IPS DF 4.7 (cell line): Measurements from ENCODE around the gene GPD2.
"Not testable (repeated sequence)": the region's sequence is repeated elsewhere in the genome, so short reads cannot be mapped to it uniquely, and the experiment has no call there.

Experiments used
- DNase-seq: peaks from one replicate; pipeline ENCODE4 v3.0.0-alpha.2; 2013; ENCODE audit warnings: low spot score; ENCODE audit errors: extremely low read depth

The GPD2 gene

DNA sequence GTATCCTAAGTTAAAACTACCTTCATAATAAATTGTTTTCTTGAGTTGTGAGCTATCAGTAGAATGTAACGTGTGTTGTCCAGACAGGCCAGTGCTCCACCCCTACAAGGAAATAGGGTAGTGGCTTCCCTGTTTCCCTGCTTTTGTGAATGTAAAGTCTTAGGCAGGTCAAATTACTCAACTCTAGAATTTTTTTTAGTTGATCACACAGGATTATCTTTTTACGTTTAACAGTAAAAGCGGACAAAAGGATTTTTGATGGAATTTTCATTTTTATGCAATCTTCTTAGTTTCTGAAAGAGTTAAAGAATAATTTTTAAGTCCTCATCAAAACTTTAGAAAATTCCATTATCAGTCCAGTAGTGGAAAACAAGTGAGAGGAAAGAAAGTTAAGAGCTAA lies 38.2 kb downstream of the GPD2 start:
- DNase-seq: no peak

DNA sequence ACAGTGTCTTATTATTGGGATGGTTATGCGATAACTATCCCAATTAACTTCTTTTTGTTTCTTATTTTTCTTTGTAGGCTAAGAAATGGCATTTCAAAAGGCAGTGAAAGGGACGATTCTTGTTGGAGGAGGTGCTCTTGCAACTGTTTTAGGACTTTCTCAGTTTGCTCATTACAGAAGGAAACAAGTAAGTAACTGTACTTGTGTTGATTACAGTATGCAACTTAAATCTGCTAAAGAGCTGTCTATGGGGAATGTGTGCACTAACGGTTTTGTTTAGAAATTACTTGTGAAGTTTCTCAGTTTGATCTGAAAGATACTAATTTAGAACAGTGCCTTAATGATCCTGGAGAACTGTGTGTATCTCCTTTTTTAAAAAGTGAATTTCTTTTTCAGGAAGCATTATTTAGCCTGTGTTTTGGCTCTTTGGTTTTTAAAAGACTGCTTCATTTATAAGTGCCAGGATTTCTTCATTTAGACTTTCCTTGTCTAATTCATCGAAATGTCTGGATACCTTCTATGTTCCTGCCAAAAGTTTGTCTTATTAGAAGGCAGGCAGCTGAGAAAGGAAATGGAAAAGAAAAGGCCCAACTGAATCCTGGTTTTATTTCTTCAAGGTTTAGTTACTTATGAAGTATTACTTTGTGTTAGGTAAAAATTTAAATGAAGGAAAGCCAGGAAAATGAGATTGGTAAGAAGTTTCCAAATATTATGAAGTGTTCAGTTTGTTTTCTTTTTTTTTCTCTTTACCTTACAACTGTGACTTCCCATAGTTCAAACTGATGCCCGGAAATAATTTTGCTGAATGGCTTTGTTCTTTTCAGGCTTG lies 40.1 kb downstream of the GPD2 start:
- DNase-seq: no peak

DNA sequence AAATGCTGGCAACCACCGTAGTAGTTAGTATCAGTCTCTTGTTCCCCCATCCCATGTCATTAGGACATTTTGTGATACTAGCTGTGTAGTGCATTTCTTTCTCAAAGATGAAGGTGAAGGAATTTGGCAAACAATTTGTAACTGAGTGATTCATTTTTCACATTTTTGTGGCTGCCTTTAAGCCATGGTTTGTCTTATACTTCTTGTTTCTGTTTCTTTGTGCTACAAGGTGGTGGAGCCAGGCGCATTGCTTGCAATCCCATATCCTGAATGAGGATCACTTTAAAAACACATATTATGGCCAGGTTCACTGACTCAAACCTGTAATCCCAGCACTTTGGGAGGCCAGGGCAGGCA lies 40.6 kb downstream of the GPD2 start:
- DNase-seq: no peak

DNA sequence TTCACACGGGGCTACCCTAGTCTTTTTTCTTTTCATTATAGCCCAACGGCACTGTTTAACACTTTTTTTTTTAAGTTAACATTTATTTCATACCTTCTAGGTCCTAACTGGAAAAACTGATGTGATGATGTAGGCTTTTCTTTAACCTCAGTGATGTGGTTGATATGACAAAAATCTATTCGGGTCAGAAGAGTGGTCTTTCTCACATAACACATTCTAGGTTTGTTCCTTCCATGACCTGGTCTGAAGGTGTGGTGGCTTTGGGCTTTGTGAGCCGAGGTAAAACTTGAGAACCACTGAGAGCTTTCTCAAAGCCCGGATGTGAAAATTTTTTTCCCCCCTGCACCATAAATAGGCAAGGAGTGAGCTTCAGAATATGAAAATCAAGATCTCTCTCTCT lies 44.2 kb downstream of the GPD2 start:
- no peak for DNase-seq

DNA sequence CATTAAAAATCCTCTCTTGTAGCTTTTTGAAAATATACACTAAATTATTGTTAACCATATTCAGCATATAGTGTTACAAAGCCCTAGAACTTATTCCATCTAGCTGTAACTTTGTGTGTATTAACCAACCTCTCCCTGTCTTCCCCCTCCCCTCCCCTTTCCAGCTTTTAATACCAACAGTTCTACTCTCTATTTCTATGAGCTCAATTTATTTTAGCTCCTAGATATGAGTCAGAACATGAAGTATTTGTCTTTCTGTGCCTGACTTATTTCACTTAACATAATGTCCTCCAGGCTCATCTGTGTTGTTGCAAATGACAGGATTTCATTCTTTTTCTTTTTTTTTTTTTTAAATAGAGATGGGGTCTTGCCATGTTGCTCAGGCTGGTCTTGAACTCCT lies 45.1 kb downstream of the GPD2 start:
- no peak for DNase-seq

DNA sequence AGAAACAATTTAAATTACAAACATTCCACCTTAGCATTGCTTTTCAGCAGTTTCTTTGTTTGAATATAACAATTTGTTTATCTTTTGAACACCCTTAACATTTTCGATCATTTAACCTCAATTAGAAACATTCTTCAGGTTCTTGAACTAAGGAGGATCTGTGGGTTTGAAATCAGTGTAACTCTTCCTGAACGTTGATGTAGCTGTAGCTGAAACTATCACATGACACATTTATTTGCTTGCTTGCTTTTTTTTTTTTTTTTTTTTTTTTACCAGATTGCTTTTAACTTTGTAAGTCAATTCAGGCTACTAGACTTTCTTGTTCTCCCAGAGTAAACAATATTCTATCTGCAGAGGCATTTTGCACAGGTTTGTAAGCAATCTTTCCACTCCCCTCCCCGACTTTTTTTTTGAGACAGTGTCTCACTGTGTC lies 47.6 kb downstream of the GPD2 start:
- DNase-seq: no peak

DNA sequence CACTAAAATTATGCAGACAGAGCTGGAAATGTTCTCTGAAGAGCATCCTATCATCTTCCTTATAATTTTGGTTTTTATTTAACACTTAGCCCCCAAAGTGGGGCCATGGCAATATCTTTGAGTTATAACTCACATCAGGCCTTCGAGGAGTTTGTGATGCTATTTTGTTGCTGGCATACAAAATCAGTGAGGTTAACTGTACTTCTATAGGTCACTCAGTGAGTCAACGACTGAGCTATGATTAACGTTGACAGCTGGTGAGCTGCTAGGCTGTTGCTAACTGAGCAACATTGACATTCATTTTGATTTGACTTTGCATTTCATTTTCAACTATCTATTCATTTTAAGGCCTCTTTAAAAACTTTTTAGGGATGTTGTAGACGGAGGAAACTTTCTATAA lies 50.0 kb downstream of the GPD2 start:
- no peak for DNase-seq

DNA sequence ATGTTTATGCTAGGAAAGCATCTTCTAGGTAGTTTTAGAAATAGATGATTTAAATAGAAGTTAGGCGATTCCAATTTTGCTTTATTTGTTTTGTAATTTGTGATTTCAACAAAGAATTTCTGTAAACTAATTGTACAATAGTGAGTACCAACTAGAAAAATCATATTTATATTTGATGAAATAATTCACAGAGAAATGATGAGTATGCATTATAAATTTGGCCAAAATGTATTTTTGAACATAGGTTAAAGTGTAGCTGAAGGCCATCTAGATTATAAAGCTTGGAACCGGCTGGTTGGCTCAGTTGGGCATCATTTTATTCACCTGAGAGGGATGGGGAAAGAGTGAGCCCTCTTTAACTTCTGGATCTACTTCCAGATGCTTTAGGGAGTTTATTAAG lies 50.4 kb downstream of the GPD2 start:
- no peak for DNase-seq

DNA sequence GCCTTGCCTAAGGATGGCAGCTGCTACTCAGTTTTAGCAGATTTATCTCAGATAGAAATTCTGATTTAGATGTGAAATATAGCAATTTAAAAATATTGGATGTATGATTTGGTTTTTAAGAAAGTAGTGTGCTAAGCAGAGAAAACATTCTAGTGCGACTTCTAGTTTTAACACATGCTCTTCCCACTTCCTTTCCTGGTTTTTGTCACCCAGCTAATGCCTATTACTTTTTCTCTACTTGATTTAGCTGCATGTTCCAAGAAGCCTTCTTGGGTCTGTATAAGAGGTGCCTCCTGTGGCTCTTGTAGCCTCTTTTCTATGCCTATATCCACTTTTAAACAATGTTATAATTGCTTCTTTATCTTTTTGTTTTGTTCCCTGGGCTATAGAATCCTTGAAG lies 53.0 kb downstream of the GPD2 start:
- no peak for DNase-seq

DNA sequence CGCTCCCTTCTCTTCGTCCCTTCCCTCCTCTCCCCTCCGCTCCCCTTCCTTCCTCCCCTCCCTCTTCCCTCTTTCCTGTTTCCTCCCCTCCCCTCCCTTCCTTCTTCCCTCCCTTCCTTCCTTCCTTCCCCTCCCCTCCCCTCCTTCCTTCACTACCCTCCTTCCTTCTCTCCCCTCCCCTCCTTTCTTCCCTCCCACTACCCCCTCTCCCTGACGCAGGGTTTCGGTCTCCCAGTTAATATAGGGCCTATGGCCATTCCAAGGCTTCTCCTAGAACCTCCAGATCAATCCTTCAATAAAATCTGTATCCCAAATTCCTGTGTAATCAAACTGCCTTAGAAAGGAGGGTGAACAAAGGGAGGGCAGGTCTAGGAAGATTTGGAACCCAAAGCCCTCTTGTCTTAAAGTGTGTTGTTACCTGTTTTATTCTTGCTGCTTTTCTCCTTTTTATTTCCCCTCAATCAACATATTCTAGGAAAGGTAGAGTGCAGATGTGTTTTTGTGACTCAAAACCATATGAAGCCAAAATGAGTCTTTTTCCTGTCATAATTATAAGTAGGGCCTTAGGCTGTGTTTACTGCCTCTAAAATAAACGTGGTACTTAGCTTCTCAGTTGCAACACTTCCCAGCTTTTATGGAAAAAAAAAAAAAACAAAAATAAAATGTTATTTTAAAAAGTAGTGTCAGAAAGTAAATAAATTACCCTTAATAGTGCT lies 53.7 kb downstream of the GPD2 start:
- DNase-seq: no peak

DNA sequence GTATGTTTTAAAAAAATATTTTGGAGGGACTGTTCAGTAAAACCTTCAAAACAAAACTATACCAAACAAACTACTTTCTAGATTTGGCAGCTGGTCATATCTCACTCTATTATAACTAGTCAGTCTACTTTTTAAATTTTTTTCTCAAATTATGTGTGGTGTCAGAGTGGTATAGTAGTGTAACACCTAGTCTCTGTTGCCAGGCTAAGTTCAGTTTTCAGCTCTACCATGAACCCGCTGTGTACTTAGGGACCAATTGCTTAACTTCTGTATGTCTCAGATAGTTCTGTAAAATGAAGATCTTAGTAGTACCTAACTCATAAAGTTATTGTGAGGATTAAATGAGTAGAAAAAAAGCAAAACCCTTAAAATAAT lies 54.3 kb downstream of the GPD2 start:
- DNase-seq: no peak

DNA sequence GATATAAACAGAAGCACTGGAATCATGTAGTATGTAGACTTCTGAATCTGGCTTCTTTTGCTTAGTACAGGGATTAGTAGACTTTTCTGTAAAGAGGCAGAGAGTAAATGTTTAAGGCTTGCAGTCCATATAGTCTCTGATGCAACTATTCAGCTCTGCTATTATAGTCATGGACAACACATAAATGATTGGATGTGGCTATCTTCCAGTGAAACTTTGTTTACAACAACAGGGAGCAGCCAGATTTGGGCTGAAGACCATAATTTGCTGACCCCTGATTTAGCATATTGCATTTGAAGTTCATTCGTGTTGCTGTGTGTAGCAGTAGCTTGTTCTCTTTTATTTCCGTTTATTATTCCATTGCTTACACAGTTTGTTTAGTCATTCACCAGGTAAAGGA lies 55.0 kb downstream of the GPD2 start:
- DNase-seq: no peak

DNA sequence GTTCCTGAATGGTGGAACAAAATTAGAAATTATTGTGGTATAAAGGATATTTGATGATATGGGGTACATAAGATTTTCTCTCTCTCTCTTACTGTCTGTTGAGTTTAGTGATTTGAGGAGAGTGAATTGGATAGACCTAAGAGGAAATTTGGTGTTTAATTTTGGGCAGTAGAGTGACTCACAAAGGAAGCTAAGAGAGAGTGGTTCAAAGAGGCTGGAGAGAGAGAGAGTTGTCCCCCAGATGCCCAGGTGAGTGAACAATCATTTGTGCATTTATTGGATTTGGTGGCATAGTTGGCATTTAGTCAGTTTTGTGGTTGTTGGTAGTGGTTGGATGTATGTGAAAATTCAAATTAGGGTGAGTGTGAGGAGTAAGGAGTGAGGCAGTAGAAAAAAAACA lies 56.8 kb downstream of the GPD2 start:
- no peak for DNase-seq

DNA sequence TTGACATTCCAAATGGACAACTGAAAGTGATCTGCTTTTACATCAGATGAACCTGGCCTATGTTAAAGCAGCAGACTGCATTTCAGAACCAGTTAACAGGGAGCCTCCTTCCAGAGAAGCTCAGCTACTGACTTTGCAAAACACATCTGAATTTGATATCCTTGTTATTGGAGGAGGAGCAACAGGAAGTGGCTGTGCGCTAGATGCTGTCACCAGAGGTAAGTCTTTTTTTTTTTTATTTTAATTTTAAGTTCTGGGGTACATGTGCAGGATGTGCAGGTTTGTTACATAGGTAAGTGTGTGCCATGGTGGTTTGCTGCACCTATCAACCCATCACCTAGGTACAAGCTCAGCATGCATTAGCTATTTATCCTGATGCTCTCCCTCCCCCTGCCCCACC lies 59.8 kb downstream of the GPD2 start:
- DNase-seq: not testable (repeated sequence)

DNA sequence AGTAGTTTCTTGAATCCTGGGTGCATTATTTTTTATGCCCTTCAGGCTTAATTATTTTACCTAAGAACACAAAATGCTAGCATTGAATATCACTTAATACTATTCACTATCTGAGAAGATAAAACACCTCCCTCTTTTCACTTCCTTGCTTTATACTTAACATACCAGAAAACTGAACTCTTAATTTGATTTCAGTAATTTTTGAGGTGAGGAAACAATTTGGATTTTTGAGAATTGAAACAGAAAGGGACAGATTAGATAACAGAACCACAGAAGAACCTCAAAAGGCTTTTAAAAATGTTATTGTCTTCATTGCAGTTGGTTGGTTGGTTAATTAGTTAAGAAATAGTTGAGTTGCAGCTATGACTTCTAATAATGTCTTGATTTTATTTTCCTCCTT lies 69.5 kb downstream of the GPD2 start:
- DNase-seq: no peak

DNA sequence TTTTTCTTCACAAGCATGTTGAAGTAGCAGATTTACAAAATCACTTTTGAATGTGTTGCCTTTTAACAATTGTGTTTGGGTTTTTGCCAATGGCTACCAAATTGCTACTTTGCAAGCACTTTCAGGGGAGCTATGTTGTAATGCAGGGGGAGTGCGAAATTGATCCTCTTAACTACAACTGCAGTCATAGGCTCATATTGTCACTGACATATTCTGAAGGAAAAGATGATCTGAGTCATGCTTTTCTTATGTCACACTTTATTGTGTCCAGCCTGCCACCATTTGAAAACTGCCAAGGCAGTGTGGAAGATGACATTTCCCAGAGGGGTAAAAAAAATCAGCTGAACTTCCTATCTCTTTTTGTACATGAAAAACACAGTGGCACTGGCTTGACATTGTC lies 74.9 kb downstream of the GPD2 start:
- no peak for DNase-seq

DNA sequence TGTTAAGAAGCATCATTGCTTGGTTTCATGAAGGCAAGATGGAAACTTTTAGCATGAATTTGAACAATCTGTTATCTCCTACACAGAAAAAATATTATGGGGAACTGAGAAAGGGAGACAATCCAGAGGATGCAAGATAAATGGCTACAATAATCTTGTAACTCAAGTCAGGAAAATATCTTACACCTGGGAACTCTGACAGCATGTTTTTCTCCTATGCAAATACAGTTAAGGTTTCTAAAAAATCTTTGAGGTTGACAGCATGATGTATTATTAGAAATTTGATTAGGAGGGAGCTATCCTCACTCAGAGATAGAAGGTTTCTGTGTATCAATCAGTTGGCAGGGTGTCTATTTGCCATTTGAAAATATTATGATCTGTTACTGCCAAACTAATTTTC lies 75.6 kb downstream of the GPD2 start:
- DNase-seq: no peak

DNA sequence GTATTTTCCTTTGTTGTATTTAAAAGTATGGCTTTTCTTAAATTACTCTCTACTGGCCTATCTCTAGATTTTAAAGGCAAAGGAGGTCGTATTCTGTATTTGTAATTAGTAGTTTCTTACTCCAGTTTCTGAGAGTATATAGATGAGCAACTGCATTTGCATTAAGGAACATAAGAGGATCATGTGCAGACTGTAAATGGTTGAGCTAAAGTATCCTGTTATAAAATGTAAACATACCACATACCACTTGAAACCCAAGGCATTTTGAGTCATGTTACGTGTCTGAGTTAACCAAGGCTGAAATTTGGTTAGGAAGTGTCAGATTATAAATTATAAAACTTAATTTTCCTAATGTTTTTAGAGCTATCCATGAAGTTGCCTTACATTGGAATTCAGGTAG lies 76.3 kb downstream of the GPD2 start:
- no peak for DNase-seq

DNA sequence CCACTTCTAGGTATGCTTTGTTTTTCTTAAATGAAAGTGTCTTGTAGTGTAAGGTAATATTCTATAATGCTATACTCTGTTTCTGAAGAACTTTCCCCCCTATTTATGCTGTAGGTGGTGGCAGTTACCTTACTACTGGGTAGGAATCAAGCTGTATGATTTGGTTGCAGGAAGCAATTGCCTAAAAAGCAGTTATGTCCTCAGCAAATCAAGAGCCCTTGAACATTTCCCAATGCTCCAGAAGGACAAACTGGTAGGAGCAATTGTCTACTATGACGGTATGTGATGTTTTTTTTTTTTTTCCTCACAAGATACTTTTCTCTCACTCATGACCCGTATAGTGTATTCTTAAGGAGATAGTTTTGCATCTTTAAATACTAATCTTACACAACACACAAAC lies 77.0 kb downstream of the GPD2 start:
- no peak for DNase-seq

DNA sequence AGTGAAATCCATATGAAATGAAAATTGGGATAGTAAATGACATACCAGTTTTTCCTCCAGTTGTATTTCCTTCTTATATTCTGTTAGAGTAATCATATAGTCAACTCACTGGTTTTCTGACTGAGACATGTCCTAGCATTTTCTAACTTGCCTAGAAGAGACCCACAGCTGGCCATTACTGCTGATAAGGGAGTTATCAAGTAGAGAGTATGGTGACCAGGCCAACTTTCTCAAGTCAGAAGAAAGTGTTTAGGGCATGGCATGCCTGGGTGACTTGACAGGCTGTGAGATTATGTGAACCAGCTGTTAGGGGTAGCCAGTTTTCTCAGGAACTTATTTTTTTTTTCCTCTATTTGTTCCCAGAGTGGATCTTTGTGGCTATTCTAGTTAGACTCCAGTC lies 81.2 kb downstream of the GPD2 start:
- no peak for DNase-seq

DNA sequence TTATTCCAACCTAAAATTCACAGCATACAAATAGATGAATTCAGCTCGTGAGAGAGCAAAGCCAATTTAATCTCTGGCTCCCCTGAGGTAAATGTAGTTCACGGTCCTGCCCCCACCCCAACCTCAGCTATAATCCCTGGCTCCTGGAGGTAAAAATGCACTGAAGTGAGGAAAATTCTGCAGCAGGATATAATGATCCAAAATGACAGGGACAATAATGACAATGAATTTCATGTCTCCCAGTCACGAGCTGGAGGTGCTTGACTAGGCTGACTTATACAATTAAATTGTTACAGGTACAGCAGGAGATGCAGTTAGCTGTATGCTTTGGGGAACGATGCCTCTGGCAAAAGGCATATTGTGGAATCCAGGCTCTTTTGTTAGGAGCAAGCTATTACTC lies 82.0 kb downstream of the GPD2 start:
- no peak for DNase-seq

DNA sequence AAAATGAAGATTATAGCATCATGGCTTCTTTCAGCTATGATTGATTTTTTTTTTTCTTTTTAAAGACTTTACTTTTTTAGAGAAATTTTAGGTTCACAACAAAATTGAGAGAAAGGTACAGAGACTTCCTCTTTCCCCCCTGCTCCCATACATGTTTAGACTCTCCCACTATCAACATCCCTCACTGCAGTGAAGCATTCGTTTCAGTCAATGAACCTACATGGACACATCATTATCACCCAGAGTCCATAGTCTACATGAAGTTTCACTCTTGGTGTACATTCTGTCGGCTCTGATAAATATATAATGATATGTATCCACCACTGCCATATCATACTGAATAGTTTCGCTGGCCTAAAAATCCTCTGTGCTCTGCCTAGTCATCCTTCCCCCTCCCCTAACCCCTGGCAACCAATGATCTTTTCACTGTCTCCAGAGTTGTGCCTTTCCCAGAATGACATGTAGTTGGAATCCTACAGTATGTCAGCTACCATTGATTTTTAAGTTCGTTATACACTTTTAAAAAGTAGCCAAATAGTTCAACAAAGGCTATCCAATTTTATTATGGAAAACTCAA lies 86.8 kb downstream of the GPD2 start:
- no peak for DNase-seq
